Vagina (tissue), 2 donors: Measurements from ENCODE around the gene AGTPBP1. TPM values are rescaled to one million over a fixed set of nuclear protein-coding genes. Genes with fewer than 3 reads are reported as not detected.
A peak's percentile ranks its signal among the peaks of the same experiment; 100 is the strongest.

Experiments
- DNase-seq, 2 donors: peaks; one replicate each; pipeline ENCODE4 v3.0.0-alpha.2; 2017; ENCODE audit errors: extremely low spot score in 2 of 2
- H3K27ac ChIP-seq: fragments of 200-600 bp; sonication (generic); one replicate; pipeline ENCODE4 v1.5.1; 2019
- H3K27me3 ChIP-seq: fragments of 200-600 bp; sonication (generic); one replicate; pipeline ENCODE4 v1.5.1; 2019
- H3K36me3 ChIP-seq, 2 donors: fragments of 200-600 bp; sonication (generic); one replicate each; pipeline ENCODE4 v1.5.1; 2017 to 2019
- H3K4me1 ChIP-seq: fragments of 200-600 bp; sonication (generic); one replicate; pipeline ENCODE4 v1.5.1; 2019
- H3K4me3 ChIP-seq, 2 donors: fragments of 200-600 bp; sonication (generic); 1 replicate in 1 of 2; 2 replicates in 1 of 2; pipeline ENCODE4 v1.5.1; 2016 to 2019
- H3K9me3 ChIP-seq: fragments of 200-600 bp; sonication (generic); one replicate; pipeline ENCODE4 v1.5.1; 2019
- POLR2A ChIP-seq, 2 donors: fragments of 450-650 bp; IDR thresholded peaks; one replicate each; pipeline ENCODE4 v1.6.1; 2017; ENCODE audit warnings: antibody characterized with exemption in 2 of 2, mild to moderate bottlenecking in 2 of 2, moderate library complexity in 2 of 2
- POLR2AphosphoS5 ChIP-seq, 2 donors: sonication (generic); formaldehyde crosslinking; IDR thresholded peaks; one replicate each; pipeline ENCODE4 v1.9.0; 2017; ENCODE audit warnings: antibody characterized with exemption in 2 of 2, mild to moderate bottlenecking in 2 of 2, low read depth in 1 of 2; ENCODE audit not compliant: insufficient read depth in 1 of 2
- intact Hi-C: fragments of 100-400 bp; cut with DNase I; formaldehyde crosslinking; loops from one replicate; pipeline ENCODE4 v1.15.1; 2023
- total RNA-seq: library from RNA; depleted of rRNA; stranded (reverse); fragments of >200 nt; gene quantifications from one replicate; pipeline ENCODE4 v1.2.3, GENCODE V29; 2016
- TF ChIP-seq, protein P1 (sequence below), 3 experiments: fragments of 450-650 bp in 2 of 3; fragments of 200-600 bp in 1 of 3; sonication (generic) in 1 of 3; IDR thresholded peaks; one replicate each; pipeline ENCODE4 v1.5.1; 2017 to 2019; ENCODE audit warnings: antibody characterized with exemption in 3 of 3, mild to moderate bottlenecking in 2 of 3, moderate library complexity in 2 of 3

The AGTPBP1 gene
- total RNA-seq, 1 donor from 2014 or later: 12.3 TPM

GRCh38 chr9:85516455-85516854 lies 225.3 kb downstream of the AGTPBP1 start:
- intact Hi-C loops: no loop called here
- DNase-seq: peak in 1 of 2 donors; percentile 64
- no peaks in the 10 kb centered on the region for H3K9me3 ChIP-seq
- H3K27ac ChIP-seq: no peak overlapping the region
- no peak overlapping the region for H3K4me3 ChIP-seq
- no peaks in the 10 kb centered on the region for H3K27me3 ChIP-seq
- no peaks in the 10 kb centered on the region for H3K4me1 ChIP-seq
- no peaks in the 10 kb centered on the region for H3K36me3 ChIP-seq
- TF ChIP-seq, protein P1, sequence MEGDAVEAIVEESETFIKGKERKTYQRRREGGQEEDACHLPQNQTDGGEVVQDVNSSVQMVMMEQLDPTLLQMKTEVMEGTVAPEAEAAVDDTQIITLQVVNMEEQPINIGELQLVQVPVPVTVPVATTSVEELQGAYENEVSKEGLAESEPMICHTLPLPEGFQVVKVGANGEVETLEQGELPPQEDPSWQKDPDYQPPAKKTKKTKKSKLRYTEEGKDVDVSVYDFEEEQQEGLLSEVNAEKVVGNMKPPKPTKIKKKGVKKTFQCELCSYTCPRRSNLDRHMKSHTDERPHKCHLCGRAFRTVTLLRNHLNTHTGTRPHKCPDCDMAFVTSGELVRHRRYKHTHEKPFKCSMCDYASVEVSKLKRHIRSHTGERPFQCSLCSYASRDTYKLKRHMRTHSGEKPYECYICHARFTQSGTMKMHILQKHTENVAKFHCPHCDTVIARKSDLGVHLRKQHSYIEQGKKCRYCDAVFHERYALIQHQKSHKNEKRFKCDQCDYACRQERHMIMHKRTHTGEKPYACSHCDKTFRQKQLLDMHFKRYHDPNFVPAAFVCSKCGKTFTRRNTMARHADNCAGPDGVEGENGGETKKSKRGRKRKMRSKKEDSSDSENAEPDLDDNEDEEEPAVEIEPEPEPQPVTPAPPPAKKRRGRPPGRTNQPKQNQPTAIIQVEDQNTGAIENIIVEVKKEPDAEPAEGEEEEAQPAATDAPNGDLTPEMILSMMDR (IDR thresholded peaks at IDR 0.05): no peak
- no peak for TF ChIP-seq POLR2A (IDR thresholded peaks at IDR 0.05)

DNA sequence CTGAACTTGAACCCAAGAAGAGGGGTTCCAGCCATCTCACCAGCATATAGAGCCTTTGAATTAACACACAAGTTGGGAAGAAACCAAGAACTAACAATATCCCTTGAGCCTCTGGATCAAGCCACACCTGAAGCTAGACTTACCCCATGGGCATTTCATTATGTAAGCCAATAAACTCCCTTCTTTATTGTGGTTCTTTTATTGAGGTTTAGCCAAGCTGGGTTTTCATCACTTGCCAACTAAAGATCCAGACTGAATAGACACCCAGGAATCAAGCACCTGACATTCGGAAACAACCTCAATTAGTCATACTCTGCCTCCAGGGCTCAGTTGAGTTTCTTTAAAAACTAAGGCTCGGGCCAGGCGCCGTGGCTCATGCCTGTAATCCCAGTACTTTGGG lies 226.7 kb downstream of the AGTPBP1 start:
- no peaks in the 10 kb centered on the region for H3K9me3 ChIP-seq
- no peak overlapping the region for H3K4me3 ChIP-seq
- no peaks in the 10 kb centered on the region for H3K27me3 ChIP-seq
- DNase-seq: no peak
- TF ChIP-seq, protein P1 (IDR thresholded peaks at IDR 0.05): no peak
- TF ChIP-seq POLR2AphosphoS5 (IDR thresholded peaks at IDR 0.05; ENCODE audit: insufficient read depth in 1 of 2, low read depth in 1 of 2) (no peak), POLR2A (IDR thresholded peaks at IDR 0.05) (no peak)
- H3K27ac ChIP-seq: no peak overlapping the region
- intact Hi-C loops: no loop called here
- H3K36me3 ChIP-seq: no peaks in the 10 kb centered on the region
- H3K4me1 ChIP-seq: no peaks in the 10 kb centered on the region

DNA sequence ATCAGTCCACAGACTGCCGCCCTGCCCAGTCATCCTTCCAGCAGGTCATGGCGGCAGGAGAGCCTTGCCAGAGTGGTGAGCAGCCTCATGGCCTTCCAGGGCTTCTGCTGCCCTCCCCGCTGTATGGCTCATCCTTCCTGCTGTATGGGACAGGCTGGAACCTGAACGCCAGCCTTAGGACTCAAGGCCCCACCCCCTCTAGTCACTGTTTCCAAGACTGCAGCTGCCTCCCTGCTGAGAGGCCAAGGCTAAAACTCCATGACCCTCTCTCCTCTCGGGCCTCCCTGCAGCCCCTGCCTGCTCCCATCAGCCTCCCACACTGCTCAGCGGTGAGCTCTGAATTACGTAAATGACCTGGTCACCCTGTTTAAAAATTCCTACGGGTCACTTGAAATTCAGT lies 227.5 kb downstream of the AGTPBP1 start:
- no peak for DNase-seq
- Histone ChIP-seq H3K4me3 (no peak overlapping the region), H3K27me3 (no peaks in the 10 kb centered on the region), H3K4me1 (no peaks in the 10 kb centered on the region), H3K9me3 (no peaks in the 10 kb centered on the region), H3K27ac (no peak overlapping the region), H3K36me3 (no peaks in the 10 kb centered on the region)
- intact Hi-C loops: no loop called here
- TF ChIP-seq POLR2A (IDR thresholded peaks at IDR 0.05) (no peak), POLR2AphosphoS5 (IDR thresholded peaks at IDR 0.05; ENCODE audit: insufficient read depth in 1 of 2, low read depth in 1 of 2) (no peak)
- TF ChIP-seq, protein P1 (IDR thresholded peaks at IDR 0.05): no peak

GRCh38 chr9:85511746-85512145 lies 230.0 kb downstream of the AGTPBP1 start:
- DNase-seq: no peak
- no peak overlapping the region for H3K4me3 ChIP-seq
- TF ChIP-seq POLR2AphosphoS5 (IDR thresholded peaks at IDR 0.05; ENCODE audit: insufficient read depth in 1 of 2, low read depth in 1 of 2): no peak
- TF ChIP-seq, protein P1 (IDR thresholded peaks at IDR 0.05): no peak
- no peak for TF ChIP-seq POLR2A (IDR thresholded peaks at IDR 0.05)
- H3K36me3 ChIP-seq: no peaks in the 10 kb centered on the region
- no peak overlapping the region for H3K27ac ChIP-seq
- intact Hi-C loops: no loop called here
- no peaks in the 10 kb centered on the region for H3K9me3 ChIP-seq
- no peaks in the 10 kb centered on the region for H3K27me3 ChIP-seq
- no peaks in the 10 kb centered on the region for H3K4me1 ChIP-seq

DNA sequence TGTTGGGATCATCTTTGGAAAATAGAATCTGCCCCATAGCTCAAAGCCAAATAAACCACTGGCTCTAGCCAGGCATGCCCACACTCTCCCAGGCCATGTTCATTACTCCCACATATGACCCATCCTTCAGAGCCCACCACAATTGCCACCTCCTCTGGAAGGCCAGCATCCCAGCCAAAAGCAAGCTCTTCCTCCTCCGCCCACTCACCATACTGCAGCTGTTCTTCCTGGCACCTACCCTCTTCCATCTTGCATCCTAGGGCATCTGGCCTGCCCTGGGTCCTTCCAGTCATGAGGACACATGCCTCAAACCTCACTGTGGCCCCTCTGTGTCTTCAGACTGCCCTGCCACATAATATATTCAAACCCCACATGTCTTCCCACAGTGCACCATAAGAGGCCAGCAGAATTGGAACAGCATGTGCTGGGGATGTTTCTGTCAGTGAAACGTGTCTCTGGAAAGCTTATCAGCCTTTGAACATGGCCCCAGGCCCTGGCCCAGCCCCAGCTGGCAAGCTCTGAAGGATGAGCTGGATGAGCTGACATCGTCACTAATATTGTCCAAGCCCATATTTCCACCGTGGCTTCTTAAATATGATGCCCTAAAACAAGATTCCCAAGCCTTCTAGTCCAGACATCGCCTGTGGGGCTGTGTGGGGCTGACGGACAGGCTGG lies 230.8 kb downstream of the AGTPBP1 start:
- Histone ChIP-seq H3K9me3 (no peaks in the 10 kb centered on the region), H3K36me3 (no peaks in the 10 kb centered on the region), H3K27me3 (no peaks in the 10 kb centered on the region), H3K4me1 (no peaks in the 10 kb centered on the region), H3K27ac (no peak overlapping the region), H3K4me3 (no peak overlapping the region)
- DNase-seq: no peak
- TF ChIP-seq, protein P1 (IDR thresholded peaks at IDR 0.05): no peak
- TF ChIP-seq POLR2AphosphoS5 (IDR thresholded peaks at IDR 0.05; ENCODE audit: insufficient read depth in 1 of 2, low read depth in 1 of 2): no peak
- no peak for TF ChIP-seq POLR2A (IDR thresholded peaks at IDR 0.05)
- intact Hi-C loops: no loop called here
